Left forelimb (tissue), 1 donor: ENCODE measurements around the gene DTNA.

ENCODE experiments used
- DNase-seq: peaks from one replicate; pipeline ENCODE4 v3.0.0-alpha.2; 2018; ENCODE audit warnings: low spot score

The DTNA gene

DNA sequence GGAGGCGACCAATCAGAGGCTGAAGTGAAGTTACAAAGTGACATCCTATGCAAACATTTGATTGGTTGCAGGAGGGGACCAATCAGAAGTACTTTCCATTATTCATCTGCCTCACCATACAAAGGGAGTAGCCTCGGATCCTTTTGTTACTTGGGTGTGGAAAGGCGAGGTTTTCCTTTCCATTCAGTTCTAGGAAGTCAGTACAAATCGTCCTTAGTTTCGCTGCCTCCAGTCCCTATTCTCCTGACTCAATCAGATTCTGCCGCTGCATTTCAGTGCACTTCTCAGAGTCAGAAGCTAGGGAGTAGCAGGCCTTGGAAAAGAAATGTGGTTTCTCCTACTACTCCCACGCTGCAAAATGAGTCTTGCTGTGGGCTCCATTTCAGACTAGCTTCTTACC, 149.4 kb downstream of the DTNA start:
- no peak for DNase-seq

DNA sequence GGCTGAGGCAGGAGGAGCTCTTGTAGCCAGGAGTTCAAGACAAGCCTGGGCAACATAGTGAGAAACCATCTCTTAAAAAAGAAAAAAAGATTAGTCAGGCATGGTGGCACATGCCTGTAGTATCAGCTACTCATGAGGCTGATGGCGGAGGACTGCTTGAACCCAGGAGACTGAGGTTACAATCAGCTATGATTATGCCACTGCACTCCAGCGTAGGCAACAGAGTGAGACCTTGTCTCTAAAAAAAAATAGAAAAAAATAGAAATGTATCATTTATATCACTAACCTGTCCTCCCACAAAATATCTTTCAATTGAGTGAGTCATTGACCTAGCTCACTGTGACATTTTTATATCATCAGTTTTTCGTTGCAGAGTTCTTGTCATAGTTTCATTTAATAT, 152.5 kb downstream of the DTNA start:
- no peak for DNase-seq

- DNase-seq: no peak
These were observed 153.6 kb downstream of the DTNA start for GRCh38 chr18:34863702-34864101.

- no peak for DNase-seq
These were observed 154.9 kb downstream of the DTNA start for GRCh38 chr18:34864836-34865497.

DNA sequence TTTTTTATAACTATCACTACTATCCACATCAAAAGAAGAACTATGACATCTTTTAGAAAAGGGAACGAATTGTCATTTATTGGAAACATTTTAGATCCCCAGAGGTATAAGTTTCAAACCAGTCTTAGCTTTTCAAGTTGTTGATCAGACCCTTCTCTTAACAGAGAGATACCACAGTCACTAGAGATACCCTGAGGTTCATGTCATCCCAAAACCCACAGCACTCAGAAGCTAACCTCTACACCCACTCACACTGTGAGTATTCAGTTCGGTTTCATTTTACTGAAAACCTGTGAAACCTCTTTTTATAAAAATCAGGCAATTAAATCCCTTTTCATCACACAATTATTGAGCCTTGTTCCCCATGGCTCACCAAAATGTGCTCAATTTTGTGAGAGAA, 156.2 kb downstream of the DTNA start:
- no peak for DNase-seq

DNA sequence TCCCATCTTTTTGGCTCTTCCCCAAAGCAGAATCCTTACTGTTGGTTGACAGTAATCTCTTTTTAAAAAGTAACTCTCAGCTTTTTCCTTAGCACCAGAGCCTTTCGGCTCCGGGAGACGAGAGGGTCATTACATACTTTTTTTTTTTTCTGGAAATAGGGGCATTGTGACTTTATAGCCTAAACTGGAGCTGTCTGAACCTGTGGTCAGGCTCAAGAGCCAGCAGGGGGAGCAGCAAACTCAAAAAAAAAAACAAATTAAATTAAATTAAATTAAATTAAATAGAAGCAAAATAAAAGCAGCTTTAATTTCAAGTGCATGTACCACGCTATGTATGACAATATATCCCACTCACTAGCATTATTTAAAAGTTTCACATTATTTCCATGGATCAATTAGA, 156.6 kb downstream of the DTNA start:
- DNase-seq: no peak

GRCh38 chr18:34867520-34867919, 157.4 kb downstream of the DTNA start:
- DNase-seq: no peak

- no peak for DNase-seq
These were observed 160.6 kb downstream of the DTNA start for GRCh38 chr18:34870555-34871310.

GRCh38 chr18:34871435-34871834, 161.3 kb downstream of the DTNA start:
- no peak for DNase-seq

DNA sequence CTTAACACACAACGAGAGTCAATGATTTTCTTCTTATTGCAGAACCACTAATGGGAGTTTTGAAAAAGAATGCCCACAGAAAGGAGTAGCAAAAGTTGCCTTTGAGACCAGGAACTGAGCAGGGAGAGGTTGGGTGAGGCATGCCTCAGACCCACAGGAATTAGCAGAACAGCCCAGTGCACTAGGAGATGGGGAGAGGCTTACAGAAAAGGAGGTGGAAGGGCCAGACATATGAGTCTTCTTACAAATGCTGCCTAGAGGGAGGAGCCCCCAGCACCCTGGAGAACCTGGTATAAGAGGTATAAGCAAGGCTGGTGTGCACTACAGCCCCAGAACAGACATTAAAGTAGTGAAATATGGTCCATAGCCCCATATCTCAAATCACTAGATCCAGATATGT, 162.0 kb downstream of the DTNA start:
- DNase-seq: no peak

GRCh38 chr18:34873986-34874580, 164.0 kb downstream of the DTNA start:
- DNase-seq: no peak

- DNase-seq: no peak
These were observed 165.1 kb downstream of the DTNA start for GRCh38 chr18:34875150-34875549.

- no peak for DNase-seq
These were observed 170.3 kb downstream of the DTNA start for GRCh38 chr18:34880403-34880802.

GRCh38 chr18:34880882-34881834, 171.1 kb downstream of the DTNA start:
- DNase-seq: no peak

DNA sequence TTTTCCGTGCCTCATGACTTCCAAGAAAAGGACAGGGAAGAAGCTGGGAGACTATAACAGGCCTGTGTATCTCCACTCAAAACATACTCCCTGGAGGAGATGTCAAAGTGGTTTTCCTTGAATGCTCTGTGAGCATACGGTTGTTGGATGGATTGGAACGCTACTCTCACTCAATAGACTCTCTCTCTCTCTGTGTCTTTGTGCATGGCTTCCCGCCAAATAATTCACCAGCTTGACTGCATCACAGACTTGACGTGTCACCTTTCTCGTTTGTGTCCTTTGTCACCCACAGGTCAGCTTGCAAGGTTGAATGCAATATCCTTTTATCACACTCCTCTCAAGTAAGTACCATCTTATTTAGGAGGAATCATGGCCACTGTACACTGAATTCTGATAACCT, 174.3 kb downstream of the DTNA start:
- DNase-seq: no peak

GRCh38 chr18:34886177-34886576, 176.1 kb downstream of the DTNA start:
- no peak for DNase-seq

GRCh38 chr18:34887881-34888580, 177.9 kb downstream of the DTNA start:
- DNase-seq: no peak

GRCh38 chr18:34890486-34891085, 180.5 kb downstream of the DTNA start:
- DNase-seq: no peak

- no peak for DNase-seq
These were observed 182.3 kb downstream of the DTNA start for GRCh38 chr18:34892379-34892778.

- no peak for DNase-seq
These were observed 183.1 kb downstream of the DTNA start for GRCh38 chr18:34893239-34893638.

DNA sequence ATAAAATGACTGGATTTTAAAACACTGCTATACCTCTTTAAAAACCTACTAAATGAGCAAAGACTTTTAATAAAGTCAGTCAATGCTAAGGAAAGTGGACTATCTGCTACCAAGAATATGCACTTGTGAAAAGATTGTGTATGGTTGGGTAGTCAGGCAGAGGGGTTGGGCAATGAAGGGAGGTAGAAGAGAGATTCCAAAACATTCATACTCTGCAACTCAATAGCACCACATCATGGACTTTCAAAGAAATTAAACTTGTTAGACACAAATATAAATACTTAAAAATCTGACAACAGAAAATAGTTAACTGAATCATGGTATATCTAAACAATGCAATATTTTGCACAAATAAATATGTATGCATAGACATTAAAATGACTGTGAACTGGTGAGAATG, 191.2 kb downstream of the DTNA start:
- no peak for DNase-seq
